Natural killer cell (primary cell): Measurements from ENCODE around the gene TNFRSF21. TPM values are rescaled to one million over a fixed set of nuclear protein-coding genes. Genes with fewer than 3 reads are reported as not detected.

Experiments used
- ATAC-seq, 3 donors: fragments of 150-1000 bp in 2 of 3; fragments of 200-7000 bp in 1 of 3; cut with Tn5 transposase; 1 replicate in 1 of 3; 2 replicates in 2 of 3; pipeline ENCODE4 v1.10.0; 2021; ENCODE audit warnings: mild to moderate bottlenecking in 2 of 3, moderate library complexity in 2 of 3
- DNase-seq, 2 donors: peaks; one replicate each; pipeline versions ENCODE4 v3.0.0 to v3.0.0-alpha.2; 2013 to 2021; ENCODE audit warnings: mixed read lengths in 1 of 2
- H3K27ac ChIP-seq: one replicate; pipeline ENCODE4 v1.5.1; 2013; ENCODE audit warnings: mild to moderate bottlenecking, low read length
- H3K27me3 ChIP-seq: one replicate; pipeline ENCODE4 v1.6.1; 2013; ENCODE audit warnings: low read length; ENCODE audit not compliant: control insufficient read depth, insufficient read depth
- H3K36me3 ChIP-seq: one replicate; pipeline ENCODE4 v1.6.1; 2013; ENCODE audit warnings: low read length; ENCODE audit not compliant: control insufficient read depth, insufficient read depth
- H3K4me1 ChIP-seq: one replicate; pipeline ENCODE4 v1.6.1; 2013; ENCODE audit warnings: low read length; ENCODE audit not compliant: control insufficient read depth, insufficient read depth
- H3K4me3 ChIP-seq: one replicate; pipeline ENCODE4 v1.5.1; 2013; ENCODE audit warnings: low read length
- H3K9me3 ChIP-seq: one replicate; pipeline ENCODE4 v1.6.1; 2013; ENCODE audit warnings: low read length; ENCODE audit not compliant: control insufficient read depth, insufficient read depth
- H3K27ac Mint-ChIP-seq, 2 donors: one replicate each; pipeline ENCODE4 v1.8.0; 2022; ENCODE audit warnings: mild to moderate bottlenecking in 2 of 2, mixed read lengths in 2 of 2, moderate library complexity in 1 of 2
- H3K27me3 Mint-ChIP-seq, 2 donors: one replicate each; pipeline ENCODE4 v1.8.0; 2022; ENCODE audit warnings: low read depth in 2 of 2, mixed read lengths in 2 of 2
- H3K36me3 Mint-ChIP-seq: one replicate; pipeline ENCODE4 v1.8.0; 2022; ENCODE audit warnings: mixed read lengths
- H3K4me1 Mint-ChIP-seq, 2 donors: one replicate each; pipeline ENCODE4 v1.8.0; 2022; ENCODE audit warnings: mixed read lengths in 2 of 2
- H3K4me3 Mint-ChIP-seq: one replicate; pipeline ENCODE4 v1.8.0; 2022; ENCODE audit warnings: mild to moderate bottlenecking, moderate library complexity, mixed read lengths
- H3K9me3 Mint-ChIP-seq, 2 donors: one replicate each; pipeline ENCODE4 v1.8.0; 2022; ENCODE audit warnings: mixed read lengths in 2 of 2
- CTCF ChIP-seq: fragments of 200-600 bp; IDR thresholded peaks from one replicate; pipeline ENCODE4 v1.8.0; 2022; ENCODE audit warnings: antibody characterized with exemption
- WGBS: methylation state at CpG from one replicate; pipeline ENCODE4 v1.1.7; 2013; ENCODE audit warnings: missing lambda C conversion rate; ENCODE audit not compliant: insufficient coverage; 5-methylcytosine and 5-hydroxymethylcytosine counted together
- intact Hi-C: fragments of 100-400 bp; cut with micrococcal nuclease; formaldehyde crosslinking; loops from one replicate; pipeline ENCODE4 v1.14.2; 2022
- total RNA-seq, 4 donors: library from RNA; stranded (reverse); fragments of 120-200 nt in 1 of 4; gene quantifications; one replicate each; pipeline versions ENCODE4 v1.2.3 to v1.2.4, GENCODE V29; 2013 to 2022

The TNFRSF21 gene
- total RNA-seq, 3 donors from 2014 or later (not counting 1 experiment from before 2014, with no cell fraction given): 0.58 to 0.92 TPM; not detected in 1

- Histone ChIP-seq H3K4me3 (no peak overlapping the region), H3K4me1 (no peaks in the 10 kb centered on the region), H3K36me3 (no peaks in the 10 kb centered on the region), H3K27me3 (no peaks in the 10 kb centered on the region), H3K27ac (no peak overlapping the region), H3K9me3 (no peaks in the 10 kb centered on the region)
- TF ChIP-seq CTCF: no peak
- H3K36me3 Mint-ChIP-seq: no peaks in the 10 kb centered on the region
- peaks cover 0 to 2% of the 10 kb centered on the region in 2 donors for H3K9me3 Mint-ChIP-seq
- no peak overlapping the region for H3K4me3 Mint-ChIP-seq
- intact Hi-C loops: no loop called here
- peaks cover 0 to 7% of the 10 kb centered on the region in 2 donors for H3K27me3 Mint-ChIP-seq
- DNase-seq (no peak), ATAC-seq (no peak)
- no peaks in the 10 kb centered on the region for H3K4me1 Mint-ChIP-seq
- WGBS: 78% methylated on average over 4 of the region's 4 CpGs
- H3K27ac Mint-ChIP-seq: no peak overlapping the region
These were observed 46.4 kb downstream of the TNFRSF21 start for GRCh38 chr6:47263268-47263667.

- no peak overlapping the region for H3K27ac Mint-ChIP-seq
These were observed 47.5 kb downstream of the TNFRSF21 start for GRCh38 chr6:47262231-47262630.

DNA sequence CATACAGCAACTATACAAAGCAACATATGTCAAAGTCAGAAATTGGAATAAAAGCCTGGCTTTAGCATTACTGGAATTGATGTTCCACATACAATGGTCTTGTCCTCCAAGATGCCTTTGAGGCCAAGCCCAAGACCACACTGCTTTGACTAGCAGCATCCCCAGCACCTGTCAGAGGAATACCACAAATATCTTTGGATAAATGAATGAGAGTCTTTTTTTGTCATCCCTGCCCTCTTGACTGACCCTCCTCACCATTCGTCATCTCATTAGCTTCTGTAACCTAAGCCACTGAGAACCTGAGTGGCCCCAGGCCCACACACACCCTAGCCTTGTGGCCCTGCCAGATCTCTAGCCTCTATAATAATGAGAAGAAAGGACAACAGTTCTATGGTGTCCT is 48.5 kb downstream of the TNFRSF21 start:
- Histone ChIP-seq H3K27ac (no peak overlapping the region), H3K36me3 (no peaks in the 10 kb centered on the region), H3K4me3 (no peak overlapping the region), H3K4me1 (no peaks in the 10 kb centered on the region), H3K27me3 (no peaks in the 10 kb centered on the region), H3K9me3 (no peaks in the 10 kb centered on the region)
- no peak overlapping the region for H3K27ac Mint-ChIP-seq
- intact Hi-C loops: no loop called here
- H3K36me3 Mint-ChIP-seq: no peaks in the 10 kb centered on the region
- no peak for TF ChIP-seq CTCF
- no peaks in the 10 kb centered on the region for H3K4me1 Mint-ChIP-seq
- peaks cover 0 to 2% of the 10 kb centered on the region in 2 donors for H3K9me3 Mint-ChIP-seq
- peaks cover 0 to 7% of the 10 kb centered on the region in 2 donors for H3K27me3 Mint-ChIP-seq
- no peak overlapping the region for H3K4me3 Mint-ChIP-seq
- no peak for ATAC-seq
- DNase-seq: no peak
- no CpG with 5 or more reads among the region's 1 CpG for WGBS

More at GRCh38 chr6:47262231-47262630, 47.5 kb downstream of the TNFRSF21 start:
- DNase-seq (no peak), ATAC-seq (no peak)
- Histone ChIP-seq H3K4me1 (no peaks in the 10 kb centered on the region), H3K27me3 (no peaks in the 10 kb centered on the region), H3K4me3 (no peak overlapping the region), H3K9me3 (no peaks in the 10 kb centered on the region), H3K27ac (no peak overlapping the region), H3K36me3 (no peaks in the 10 kb centered on the region)
- Mint-ChIP-seq H3K36me3 (no peaks in the 10 kb centered on the region), H3K4me1 (no peaks in the 10 kb centered on the region), H3K4me3 (no peak overlapping the region), H3K27me3 (peaks cover 0 to 7% of the 10 kb centered on the region in 2 donors), H3K9me3 (peaks cover 0 to 2% of the 10 kb centered on the region in 2 donors)
- 93% methylated on average over 1 of the region's 1 CpG for WGBS
- intact Hi-C loops: no loop called here
- no peak for TF ChIP-seq CTCF

GRCh38 chr6:47260021-47260420 is 49.7 kb downstream of the TNFRSF21 start:
- no peak for ATAC-seq
- intact Hi-C loops: no loop called here
- H3K4me1 ChIP-seq: no peaks in the 10 kb centered on the region
- Mint-ChIP-seq H3K27ac (no peak overlapping the region), H3K4me3 (no peak overlapping the region), H3K27me3 (peaks cover 0 to 7% of the 10 kb centered on the region in 2 donors), H3K4me1 (no peaks in the 10 kb centered on the region), H3K36me3 (no peaks in the 10 kb centered on the region), H3K9me3 (peaks cover 0 to 2% of the 10 kb centered on the region in 2 donors)
- no peak overlapping the region for H3K4me3 ChIP-seq
- DNase-seq: no peak
- H3K36me3 ChIP-seq: no peaks in the 10 kb centered on the region
- WGBS: 67% methylated on average over 4 of the region's 4 CpGs
- no peaks in the 10 kb centered on the region for H3K27me3 ChIP-seq
- no peak overlapping the region for H3K27ac ChIP-seq
- H3K9me3 ChIP-seq: no peaks in the 10 kb centered on the region
- no peak for TF ChIP-seq CTCF
